T-helper 1 cell treated with Interleukin-12 subunit alpha and Interleukin-12 subunit beta and Interleukin-4 antibody, amounts not matched to agents 30 ng/mL and 1 ng/mL, for 36 hours (primary cell): ENCODE results near the gene INS. TPM values are rescaled to one million over a fixed set of nuclear protein-coding genes. Genes with fewer than 3 reads are reported as not detected.
"Not testable (repeated sequence)": the region's sequence is repeated elsewhere in the genome, so short reads cannot be mapped to it uniquely, and the experiment has no call there.

Experiments
- intact Hi-C: fragments of 100-400 bp; cut with micrococcal nuclease; formaldehyde crosslinking; loops from one replicate; pipeline ENCODE4 v1.15.1; 2024
- total RNA-seq: library from RNA; stranded (reverse); gene quantifications from 2 replicates; pipeline ENCODE4 v1.2.3, GENCODE V29; 2022

Gene INS
- total RNA-seq, 1 donor from 2014 or later, result not detected

GRCh38 chr11:2185324-2186085 is 24.5 kb upstream of the INS start:
- intact Hi-C loops, result no loop called here

- intact Hi-C loops, result no loop called here
These were observed 21.9 kb upstream of the INS start for GRCh38 chr11:2182692-2183474.

- intact Hi-C loops, result no loop called here
These were observed 21.1 kb upstream of the INS start for GRCh38 chr11:2182075-2182474.

- intact Hi-C loops, result no loop called here
These were observed 19.9 kb upstream of the INS start for GRCh38 chr11:2180789-2181370.

- intact Hi-C loops, result no loop called here
These were observed 19.3 kb upstream of the INS start for GRCh38 chr11:2180347-2180746.

- intact Hi-C loops, result no loop called here
These were observed 18.5 kb upstream of the INS start for GRCh38 chr11:2179516-2179915.

- intact Hi-C loops, result no loop called here
These were observed 18.0 kb upstream of the INS start for GRCh38 chr11:2178906-2179494.

GRCh38 chr11:2178055-2178773 is 17.2 kb upstream of the INS start:
- intact Hi-C loops, result not testable (repeated sequence)

- intact Hi-C loops, result no loop called here
These were observed 16.1 kb upstream of the INS start for GRCh38 chr11:2177076-2177475.

GRCh38 chr11:2176389-2176900 is 15.4 kb upstream of the INS start:
- intact Hi-C loops, result no loop called here

GRCh38 chr11:2175659-2176058 is 14.7 kb upstream of the INS start:
- intact Hi-C loops, result no loop called here

GRCh38 chr11:2174361-2174760 is 13.4 kb upstream of the INS start:
- intact Hi-C loops, result no loop called here

- intact Hi-C loops, result no loop called here
These were observed 12.8 kb upstream of the INS start for GRCh38 chr11:2173761-2174160.

GRCh38 chr11:2173150-2173693 is 12.2 kb upstream of the INS start:
- intact Hi-C loops, result no loop called here

- intact Hi-C loops, result no loop called here
These were observed 11.7 kb upstream of the INS start for GRCh38 chr11:2172676-2173075.

- intact Hi-C loops, result no loop called here
These were observed 10.6 kb upstream of the INS start, which contains the start of gene TH for GRCh38 chr11:2171591-2172003. Gene TH (minus strand): TSS chr11:2171815. CDS start chr11:2171786, 29 bp downstream.

GRCh38 chr11:2169626-2170570 is 8.9 kb upstream of the INS start:
- intact Hi-C loops, result no loop called here

GRCh38 chr11:2169005-2169378 is 8.0 kb upstream of the INS start:
- intact Hi-C loops, result no loop called here

- intact Hi-C loops, result no loop called here
These were observed 7.4 kb upstream of the INS start for GRCh38 chr11:2168286-2169004.
